Measurements from ENCODE around the gene L1CAM.

GRCh38 chrX:153818571-153819383, 67.2 kb downstream of the L1CAM start:
- no peak for TF ChIP-seq REST (tag by site-specific recombination; IDR thresholded peaks at IDR 0.05)
- TF ChIP-seq CTCF (tag by site-specific recombination; IDR thresholded peaks at IDR 0.05) = no peak
- TF ChIP-seq ZNF274 (IDR thresholded peaks at IDR 0.05; ENCODE audit: low read length) = no peak
- TF ChIP-seq ZNF274 (tag by site-specific recombination; IDR thresholded peaks at IDR 0.05; ENCODE audit: borderline replicate concordance) = no peak
- no peak for TF ChIP-seq ZNF518A (tag by site-specific recombination; conservative IDR thresholded peaks at IDR 0.05; ENCODE audit: low read depth)
- TF ChIP-seq ZNF140 (tag by site-specific recombination; IDR thresholded peaks at IDR 0.05) = no peak
- TF ChIP-seq ZNF785 (tag by site-specific recombination; IDR thresholded peaks at IDR 0.05) = no peak

Data from HEK293 (cell line).